Lower leg skin (tissue), 3 donors: ENCODE results near the gene LHX6.

Source experiments
- CTCF ChIP-seq, 3 donors: fragments of 450-650 bp; IDR thresholded peaks; one replicate each; pipeline ENCODE4 v1.5.1; 2016; ENCODE audit warnings: antibody characterized with exemption in 3 of 3, mild to moderate bottlenecking in 3 of 3, moderate library complexity in 2 of 3
- POLR2A ChIP-seq, 2 donors: fragments of 450-650 bp; IDR thresholded peaks; one replicate each; pipeline ENCODE4 v1.6.1; 2016 to 2017; ENCODE audit warnings: antibody characterized with exemption in 2 of 2, mild to moderate bottlenecking in 1 of 2, moderate library complexity in 1 of 2

- TF ChIP-seq CTCF (IDR thresholded peaks at IDR 0.05) (no peak), POLR2A (IDR thresholded peaks at IDR 0.05) (no peak)
These were observed 10.5 kb downstream of the LHX6 start for GRCh38 chr9:122218071-122218934.
